HG03159 (cell line): ENCODE measurements around the gene DIRAS1.

Source experiments
- ATAC-seq: cut with Tn5 transposase; IDR thresholded peaks from one replicate; pipeline ENCODE4 v1.9.1; 2021; ENCODE audit warnings: mild to moderate bottlenecking, moderate library complexity; ENCODE audit not compliant: unreplicated experiment

The DIRAS1 gene

DNA sequence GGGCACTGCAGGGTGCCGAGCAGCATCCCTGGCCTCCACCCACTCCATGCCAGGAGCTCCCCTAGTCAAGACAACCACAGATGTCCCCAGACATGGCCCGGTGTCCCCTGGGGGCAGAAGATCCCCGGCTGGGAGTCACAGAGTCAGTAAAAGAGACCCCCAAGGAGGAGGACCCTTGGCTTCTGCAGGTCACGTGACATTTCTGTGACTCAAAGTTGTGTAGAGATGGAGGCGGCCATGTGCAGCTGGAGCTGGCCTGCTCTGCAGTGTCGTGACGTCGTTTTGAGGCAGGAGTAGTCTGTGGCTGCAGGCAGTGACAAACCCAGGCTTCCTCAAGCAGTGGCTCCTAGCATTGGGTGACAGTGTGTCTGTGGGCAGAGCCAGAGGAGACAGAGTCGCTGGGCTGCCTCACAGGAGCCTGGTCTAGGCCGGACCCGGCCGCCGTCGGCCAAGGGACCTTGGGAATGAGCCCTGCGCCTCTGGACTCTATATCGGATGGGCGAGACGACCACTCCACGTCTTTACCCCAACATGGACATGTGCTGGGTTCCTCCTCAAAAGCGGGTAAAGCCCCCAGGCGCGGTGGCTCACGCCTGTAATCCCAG lies 7.7 kb upstream of the DIRAS1 start:
- ATAC-seq = no peak

DNA sequence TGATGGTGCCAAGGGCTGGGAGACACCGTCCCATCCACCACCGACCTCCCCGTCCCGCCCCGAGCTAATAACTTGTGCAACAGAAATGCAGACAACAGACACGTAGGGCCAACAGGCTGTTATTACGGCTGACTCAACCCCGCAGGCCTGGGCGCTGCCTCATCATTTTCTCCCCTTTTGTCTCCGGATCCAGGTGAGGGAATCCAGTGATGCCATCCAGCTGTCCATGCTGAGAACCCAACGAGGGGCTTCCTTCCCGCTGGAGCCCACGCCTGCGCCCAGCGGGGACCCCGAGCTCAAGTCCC lies 6.4 kb upstream of the DIRAS1 start:
- no peak for ATAC-seq

DNA sequence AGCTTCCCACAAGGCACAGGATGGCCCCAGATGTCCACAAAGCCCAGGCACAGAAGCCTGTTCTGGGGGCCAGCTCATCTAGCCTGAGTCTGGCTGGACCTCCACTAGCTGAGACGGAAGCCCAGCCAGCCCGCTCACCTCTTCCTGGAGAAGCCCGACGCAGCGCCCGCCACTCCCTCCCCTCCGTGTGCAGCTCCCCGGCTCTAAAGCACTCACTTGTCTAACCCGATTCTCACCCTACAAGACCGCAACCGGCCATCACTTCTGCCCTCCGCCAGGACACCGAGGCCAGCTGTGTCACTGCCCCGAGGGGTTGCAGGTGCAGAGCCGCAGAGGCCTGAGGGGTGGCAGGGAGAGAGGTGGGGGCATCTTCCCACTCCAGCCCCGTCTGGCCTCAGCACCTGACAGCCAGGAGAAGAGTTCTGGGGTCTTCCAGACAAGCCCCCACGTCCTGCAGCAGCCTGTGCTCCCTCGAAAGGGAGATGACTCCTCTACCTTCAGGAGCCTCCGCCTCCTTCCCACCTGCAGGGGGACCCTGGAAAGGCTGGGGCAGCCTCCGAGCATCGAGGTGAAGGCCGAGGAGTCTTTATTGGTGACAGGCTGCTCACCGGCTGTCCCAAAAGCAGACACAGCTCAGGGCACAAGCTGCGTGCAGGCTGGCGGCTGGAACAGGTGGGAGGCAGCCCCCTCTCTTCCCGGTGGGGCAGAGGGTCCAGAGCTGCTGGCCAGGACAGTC lies 5.9 kb upstream of the DIRAS1 start:
- no peak for ATAC-seq

DNA sequence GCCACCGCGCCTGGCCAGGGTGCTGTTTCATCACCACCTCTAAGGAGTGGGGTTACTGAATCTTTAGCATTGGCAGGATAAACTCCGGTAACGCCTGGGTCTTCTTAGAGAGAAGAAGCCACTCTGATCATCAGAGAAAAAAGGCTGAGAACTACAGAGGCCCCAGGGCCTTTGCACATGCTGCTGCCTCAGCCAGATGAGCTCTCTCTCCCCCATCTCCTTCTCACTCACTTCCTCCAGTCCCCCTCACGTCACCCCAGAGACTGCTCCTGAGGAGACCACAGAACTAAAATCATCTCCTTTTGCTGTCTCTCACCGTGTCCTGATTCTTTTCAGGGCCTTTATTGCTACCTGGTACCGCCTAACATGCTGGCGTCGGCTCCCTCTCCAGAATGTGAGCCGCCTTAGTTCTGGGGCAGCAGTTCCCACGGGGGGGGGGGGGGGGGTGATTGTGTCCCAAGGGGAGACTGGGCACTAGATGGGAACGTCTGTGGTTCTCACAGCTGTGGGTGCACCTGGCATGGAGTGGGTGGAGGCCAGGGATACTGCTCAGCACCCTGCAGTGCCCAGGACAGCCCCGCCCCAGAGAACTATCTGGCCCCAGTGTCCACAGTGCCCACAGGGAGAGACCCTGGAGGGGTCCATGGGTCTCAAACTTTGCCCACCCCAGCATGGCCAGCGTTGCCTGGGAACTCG lies 5.1 kb upstream of the DIRAS1 start:
- ATAC-seq = no peak

DNA sequence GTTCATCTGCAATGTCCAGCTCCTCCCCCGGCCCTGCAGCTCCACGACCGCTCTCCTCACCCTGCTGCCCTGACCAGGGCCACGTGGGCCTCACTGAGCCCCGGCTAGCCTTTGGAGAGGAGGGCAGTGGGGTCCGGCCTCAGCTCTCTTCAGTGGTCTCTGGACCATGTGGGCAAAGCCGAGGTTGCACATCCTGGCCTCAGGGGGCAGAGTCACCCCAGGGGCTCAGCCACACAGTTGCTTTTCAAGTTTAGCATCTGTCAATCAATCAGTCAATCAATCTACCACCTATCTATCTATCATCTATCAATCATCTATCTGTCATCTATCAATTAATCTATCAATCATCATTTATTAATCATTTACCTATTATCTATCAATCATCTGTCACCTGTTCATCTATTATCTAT lies 3.0 kb upstream of the DIRAS1 start:
- no peak for ATAC-seq

DNA sequence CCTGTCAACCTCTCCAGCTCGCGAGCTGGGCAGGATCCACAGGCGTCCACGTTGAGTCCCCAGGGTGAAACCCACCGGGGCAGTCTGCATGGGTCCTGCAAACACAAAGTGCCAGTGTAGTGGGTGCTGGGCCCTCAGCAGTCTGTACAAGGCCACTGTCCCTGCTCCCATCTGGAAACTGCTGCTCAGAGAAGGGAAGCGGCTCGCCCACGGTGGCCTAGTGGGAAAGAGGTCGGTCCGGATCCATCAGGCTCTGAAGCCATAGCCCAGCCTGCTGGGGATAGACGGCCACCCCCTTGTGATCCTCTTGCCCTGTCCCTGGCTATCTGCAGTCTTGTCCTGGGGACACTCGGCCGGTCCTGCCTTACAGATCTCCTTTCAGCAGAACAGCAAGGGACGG lies 2.6 kb upstream of the DIRAS1 start:
- no peak for ATAC-seq

DNA sequence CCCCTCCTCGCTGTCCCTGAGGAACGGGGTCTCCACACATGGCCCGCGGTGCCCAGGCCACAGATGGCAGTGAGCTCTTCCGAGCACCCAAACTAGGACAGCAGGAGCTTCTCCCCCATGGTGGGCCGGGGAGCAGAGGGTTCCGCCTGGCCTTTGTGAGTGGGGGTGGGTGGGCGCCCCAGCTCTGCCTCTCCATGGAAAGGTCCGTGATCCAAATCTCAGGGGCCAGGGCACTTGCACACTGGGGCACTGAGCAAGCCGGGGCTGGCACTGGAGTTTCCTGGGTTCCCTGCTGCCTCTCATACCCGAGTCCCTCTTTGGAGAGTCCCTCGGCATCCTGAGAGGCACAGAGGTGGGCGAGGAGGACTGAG lies 2.2 kb upstream of the DIRAS1 start:
- no peak for ATAC-seq

DNA sequence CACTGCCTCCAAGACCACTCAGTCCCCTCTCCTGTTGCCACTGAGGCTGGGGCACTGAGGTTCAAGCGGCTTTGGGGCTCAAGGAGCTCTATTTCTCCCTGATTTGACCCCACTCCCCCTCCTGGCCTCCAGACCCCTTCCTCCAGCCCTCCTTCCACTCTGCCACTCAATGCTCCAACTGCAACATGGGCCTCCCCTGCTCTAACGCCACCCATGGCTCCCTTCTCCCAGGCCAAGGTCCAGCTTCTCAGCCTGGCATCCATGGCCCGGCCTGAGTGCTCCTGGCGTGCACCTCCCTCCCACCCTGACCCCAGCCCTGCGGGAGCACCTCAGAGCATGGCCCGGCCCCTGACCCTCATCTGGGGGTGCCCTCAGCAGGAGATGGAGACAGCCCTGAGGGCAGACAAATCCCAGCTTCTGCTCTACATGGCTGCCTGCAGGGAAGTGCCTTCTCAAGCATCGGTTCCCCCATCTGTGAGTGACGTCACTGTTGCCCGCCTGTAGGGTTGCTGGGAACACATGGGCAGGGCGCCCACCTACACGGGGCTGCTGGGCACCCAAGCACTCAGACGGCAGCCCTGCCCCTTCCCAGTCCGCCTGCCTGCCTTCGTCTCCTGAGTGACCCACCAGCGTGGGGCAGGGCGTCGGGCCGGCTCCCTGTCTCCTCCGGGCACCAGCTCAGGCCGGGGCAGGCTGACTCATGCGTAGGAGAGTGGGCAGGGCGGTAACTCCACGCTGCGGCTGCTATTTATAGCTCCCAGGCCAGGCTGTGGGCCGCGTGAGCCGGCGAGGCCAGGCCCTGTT lies 1.6 kb upstream of the DIRAS1 start:
- no peak for ATAC-seq

DNA sequence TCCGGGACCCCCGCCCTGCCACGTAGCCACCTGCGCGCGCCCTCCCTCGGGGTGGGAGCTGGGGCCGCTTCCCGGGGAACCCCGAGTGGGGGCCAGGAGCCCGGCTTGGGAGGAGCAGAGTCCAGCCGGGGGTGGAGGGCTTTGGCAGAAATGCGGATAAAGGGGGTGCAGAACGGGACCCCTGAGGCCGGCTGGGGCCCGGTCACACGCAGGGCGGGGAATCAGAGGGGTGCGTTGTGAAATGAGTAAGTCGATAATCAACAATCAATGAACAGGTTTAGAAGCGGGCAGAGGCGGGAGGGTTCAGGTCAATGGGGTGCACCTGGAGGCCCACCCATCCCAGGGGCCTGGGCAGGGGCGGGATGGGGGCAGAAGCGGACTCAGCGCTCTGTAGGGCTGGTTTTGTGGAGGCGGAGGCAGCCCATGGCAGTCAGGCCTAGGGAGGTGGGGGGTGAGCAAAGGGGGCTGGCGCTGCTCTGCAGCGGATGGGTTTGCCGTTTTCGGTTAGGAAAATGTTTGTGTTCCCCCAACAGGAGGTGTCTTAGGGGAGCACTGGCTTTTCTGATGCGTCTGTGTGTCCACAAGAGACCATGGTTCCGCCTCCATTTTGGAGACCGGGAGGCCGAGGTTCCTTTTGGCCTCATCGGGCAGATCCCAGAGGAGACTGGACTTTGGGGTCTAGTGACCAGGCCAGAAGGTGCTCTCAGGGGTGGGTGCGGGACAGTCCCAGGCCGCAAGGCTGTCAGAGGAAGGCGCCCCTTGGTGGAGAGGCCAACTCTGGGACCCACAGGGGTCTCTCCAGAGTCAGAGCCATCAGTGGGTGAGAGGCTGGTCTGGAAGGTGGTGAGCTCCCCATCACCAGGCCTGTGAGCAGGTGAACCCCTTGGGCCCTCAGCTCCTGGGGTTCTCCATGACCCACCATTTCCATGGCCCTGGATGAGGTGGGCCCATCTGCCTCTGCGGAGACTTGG lies 683 bp upstream of the DIRAS1 start:
- ATAC-seq = no peak

DNA sequence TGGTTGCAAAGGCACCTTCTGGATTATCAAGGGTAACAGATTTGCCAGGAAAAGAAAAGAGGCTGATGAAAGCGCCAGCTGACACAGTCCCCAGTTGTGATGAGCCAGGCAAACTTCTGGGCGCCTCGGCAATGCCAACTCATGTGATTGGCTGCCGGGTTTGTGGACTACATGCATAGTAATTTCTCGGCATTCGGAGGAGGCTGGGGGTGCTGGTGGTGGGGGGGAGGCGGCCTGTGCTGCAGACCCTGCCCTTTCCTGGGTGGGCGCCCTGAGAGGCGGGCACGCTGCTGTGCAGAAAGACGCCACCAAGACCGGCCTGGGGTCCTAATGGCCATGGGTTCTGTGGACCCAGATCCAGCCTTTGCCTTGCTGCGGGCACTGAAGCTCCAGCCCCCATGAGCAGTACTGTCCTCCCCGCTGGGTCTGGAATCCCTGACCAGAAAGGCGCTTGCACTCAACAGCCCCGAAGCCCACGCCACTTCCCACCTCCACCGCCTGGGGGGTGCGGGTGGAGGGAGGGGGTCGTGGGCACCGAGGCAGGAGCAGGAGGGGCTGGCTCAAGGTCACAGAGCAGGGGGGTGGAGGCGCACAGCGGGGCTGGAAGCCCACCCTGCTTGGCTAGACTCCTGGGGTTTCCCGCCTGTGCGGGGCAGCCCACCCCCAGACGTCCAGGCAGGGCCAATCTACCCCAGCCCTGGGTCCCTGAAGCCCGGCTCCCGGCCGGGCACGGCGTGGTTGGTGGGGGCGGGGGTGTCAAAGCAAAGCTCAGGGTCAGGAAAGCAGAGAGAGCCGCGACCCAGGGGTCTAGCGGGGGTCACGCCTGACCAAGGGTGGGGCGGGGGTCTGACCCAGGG lies 1.0 kb downstream of the DIRAS1 start:
- ATAC-seq = no peak

DNA sequence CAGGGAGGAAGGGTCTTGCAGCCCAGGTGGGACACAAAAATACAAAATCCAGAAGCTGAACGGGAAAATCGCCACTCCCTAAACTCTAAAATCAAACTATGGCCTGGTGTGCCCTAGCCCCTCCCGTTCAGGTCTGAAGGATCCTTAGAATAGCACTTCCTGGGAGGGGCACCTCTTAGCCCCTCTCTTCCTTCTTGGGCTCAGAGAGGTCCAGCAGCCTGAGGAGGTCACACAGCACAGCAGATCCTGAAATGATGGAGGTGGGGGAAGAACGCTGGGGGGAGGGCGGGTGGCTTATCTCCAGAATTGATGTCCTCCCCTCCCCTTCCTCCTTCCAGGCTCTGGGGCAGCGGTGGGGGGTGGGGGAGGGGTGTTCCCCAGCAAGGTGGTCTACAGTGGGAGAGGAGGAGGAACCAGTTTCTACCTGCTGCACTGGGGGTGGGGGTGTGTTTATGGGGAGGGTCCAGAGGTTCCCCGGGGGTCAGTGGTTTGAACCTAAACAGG lies 1.9 kb downstream of the DIRAS1 start:
- ATAC-seq = no peak

DNA sequence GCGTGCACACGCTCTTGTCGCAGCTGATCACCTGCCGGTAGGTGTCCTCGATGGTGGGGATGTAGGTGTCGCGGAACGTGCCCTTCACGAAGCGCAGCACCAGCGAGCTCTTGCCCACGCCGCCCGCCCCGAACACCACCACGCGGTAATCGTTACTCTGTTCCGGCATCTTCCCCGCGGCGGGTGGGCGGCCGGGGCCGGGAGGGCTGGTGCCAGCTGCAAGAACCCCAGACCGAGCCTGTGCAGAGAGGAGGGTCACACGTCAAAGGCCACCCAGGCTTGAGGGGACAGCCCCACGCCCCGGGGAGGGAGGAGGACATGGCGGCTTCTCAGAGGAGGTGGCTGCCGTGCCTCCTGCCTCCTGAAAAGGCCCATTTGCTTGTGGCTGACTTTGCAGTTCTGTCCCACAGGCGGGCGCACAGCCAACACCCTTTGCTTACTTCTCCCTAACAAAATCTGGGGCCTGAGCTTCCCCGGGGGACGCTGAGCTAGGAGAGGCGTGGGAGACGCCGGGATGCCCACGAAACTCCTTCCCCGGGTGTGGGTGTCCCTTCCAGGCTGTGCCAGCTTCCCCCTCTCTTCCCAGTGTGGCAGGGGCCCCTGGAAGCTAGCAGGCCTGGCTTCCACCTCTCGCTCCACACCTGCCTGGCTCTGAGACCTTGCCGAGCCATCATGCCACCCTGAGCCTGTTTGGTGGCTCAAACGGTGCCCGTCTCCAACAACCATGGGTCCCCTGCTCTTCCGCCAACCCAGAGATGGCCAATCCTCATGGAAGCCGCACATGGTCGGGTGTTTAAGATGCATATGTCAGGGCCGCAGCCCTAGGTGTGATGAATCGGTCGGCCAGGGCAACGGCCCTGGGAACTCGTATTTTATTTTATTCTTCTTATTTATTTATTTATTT lies 3.3 kb downstream of the DIRAS1 start:
- ATAC-seq = no peak

DNA sequence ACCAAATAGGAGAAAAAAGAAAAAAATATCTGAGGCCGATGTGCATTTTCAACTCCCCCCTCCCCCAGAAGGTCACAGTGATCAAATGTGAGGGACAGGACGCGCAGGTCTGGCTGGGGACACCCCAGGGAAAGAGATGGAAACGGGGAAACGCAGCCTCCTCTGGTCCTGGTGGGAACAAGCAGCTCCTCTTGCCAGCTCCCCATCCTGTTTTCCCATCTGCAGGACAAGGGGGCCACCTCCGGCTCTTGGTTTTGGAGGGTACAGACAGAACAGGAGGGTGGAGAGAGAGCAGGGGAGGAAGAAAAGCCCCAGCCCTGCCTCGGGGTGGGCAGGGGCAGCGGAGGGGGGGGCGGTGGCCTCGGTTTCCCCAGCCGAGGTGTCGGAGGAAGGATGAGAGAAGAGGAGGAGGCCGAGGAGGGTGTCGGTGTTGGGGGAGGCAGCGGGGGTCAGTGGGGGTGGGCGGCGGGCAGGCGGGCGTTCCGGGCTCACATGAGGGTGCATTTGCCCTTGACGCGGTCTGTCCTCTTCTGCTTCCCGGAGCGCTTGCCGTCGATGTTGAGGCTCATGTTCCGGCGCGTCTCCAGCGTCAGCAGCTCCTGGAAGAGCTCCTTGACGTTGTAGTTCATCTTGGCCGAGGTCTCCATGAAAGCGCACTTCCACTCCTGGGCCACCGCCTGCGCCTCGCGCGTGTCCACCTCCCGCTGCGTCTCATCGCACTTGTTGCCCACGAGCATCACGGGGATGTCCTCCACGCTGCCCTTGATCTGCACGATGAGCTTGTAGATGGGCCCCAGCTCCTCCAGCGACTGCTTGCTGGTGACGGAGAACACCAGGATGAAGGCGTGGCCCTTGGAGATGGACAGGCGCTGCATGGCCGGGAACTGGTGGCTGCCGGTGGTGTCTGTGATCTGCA lies 4.2 kb downstream of the DIRAS1 start:
- no peak for ATAC-seq

DNA sequence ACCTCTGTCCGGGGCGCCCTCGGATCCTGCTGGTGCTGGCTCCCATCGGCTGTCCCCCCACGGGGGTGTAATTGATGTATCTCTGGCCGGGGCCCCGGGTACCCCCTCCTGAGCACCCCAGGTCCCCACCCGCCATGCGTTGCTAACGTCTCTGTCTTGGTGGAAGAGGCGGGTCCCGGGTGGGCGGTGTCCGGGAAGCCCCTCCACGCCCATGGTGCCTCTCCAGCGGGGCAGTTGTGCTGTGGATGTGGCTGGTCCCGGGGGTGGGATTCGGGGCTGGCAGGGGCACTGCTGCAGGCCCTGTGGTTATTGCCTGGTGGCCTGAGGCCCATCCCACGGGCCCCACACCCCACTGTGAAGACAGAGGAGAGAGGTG lies 4.9 kb downstream of the DIRAS1 start:
- no peak for ATAC-seq

DNA sequence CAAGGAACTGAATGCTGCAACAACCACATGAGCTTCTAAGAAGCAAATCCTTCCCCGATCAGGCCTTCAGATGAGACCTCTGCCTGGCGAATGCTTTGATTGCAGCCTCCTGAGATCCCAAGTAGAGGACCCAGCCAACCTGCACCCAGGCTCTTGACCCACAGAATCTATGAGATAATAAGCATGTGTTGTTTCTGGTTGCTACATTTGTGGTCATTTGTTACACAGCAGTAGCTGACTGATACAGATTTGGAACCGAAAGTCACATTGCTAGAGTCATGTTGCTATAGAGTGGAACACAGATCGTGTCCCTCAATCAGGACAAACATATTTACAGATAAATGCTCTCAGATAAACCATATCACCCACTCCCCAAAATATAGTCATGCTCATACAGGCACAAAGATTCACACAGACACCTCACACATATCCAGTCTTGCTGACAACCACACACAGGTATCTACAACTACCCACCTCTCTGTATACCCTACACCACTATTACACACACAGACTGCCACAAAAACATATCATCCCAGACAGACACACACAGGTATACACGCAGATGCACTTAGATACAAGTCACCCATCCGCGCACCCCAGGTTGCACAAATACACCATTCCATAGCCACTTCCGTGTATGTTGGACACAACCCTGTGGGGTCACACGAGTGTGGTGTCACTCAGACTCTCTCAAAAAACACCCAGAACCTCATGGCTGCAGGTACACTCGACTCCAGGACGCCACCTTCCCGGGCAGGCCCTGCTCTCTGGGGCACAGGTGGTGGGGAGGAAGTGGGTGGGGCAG lies 5.5 kb downstream of the DIRAS1 start:
- no peak for ATAC-seq

DNA sequence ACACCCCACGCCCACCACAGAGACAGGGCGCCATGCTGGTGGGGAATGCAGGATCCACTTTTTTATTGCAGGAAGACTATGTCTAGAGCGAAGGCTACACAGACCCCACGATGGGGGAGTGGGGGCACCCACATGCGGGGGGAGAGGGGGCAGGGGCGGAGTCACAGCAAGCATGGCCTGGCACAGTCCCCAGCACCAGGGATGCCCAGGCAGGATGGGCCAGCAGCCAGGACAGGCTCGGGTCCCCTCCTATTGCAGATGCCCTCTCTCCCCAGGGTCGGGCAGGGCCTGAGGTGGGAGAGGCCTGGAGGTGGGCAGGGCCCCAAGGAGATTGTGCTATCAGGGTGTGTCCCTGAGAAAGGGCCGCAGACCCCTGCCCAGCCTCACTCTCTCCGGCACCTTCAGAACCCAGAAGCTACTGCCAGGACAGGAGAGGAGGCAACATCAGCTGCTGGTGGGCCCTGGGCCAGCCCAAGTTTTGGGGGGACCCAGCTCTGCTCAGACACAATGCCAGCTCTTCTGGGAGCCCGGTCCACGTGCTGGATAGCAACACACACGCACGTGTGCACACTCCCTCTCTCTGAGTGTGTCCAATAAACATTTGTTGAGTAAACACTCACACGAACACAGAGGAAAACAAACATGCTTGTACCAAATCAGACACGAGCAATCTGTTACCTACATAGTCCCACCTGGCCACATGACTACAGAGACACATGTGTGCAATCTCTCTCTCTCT lies 6.5 kb downstream of the DIRAS1 start:
- no peak for ATAC-seq
